ENCODE measurements around the gene CRPPA.
A peak's percentile ranks its signal among the peaks of the same experiment; 100 is the strongest.
"Not testable (repeated sequence)": the region's sequence is repeated elsewhere in the genome, so short reads cannot be mapped to it uniquely, and the experiment has no call there.

The CRPPA gene

GRCh38 chr7:16421333-16422102 lies at the start of gene CRPPA:
CRPPA (minus strand) TSS chr7:16421538; CDS start chr7:16421322, 216 bp downstream.
- peak; percentile 22 to 93 (median 51) for DNase-seq

GRCh38 chr7:16465469-16466361 lies 44.4 kb upstream of the CRPPA start, which contains the start of gene SOSTDC1:
SOSTDC1 (minus strand) TSS chr7:16465738; CDS start chr7:16465668, 70 bp downstream.
- intact Hi-C loops (cut with DNase I): no loop called here
- DNase-seq: peak in 1 of 10 donors; percentile 50

More at GRCh38 chr7:16421333-16422102, at the start of gene CRPPA:
- intact Hi-C loops (cut with DNase I): loop anchor here (5.0 kb wide), 1 partner anchor 221 kb away; no protein-coding TSS in a partner anchor

GRCh38 chr7:16463949-16464715 lies 42.8 kb upstream of the CRPPA start:
- intact Hi-C loops (cut with DNase I): no loop called here
- DNase-seq: no peak

- DNase-seq: no peak
These were observed 42.2 kb upstream of the CRPPA start for GRCh38 chr7:16463520-16463919.

GRCh38 chr7:16462431-16462889 lies 41.1 kb upstream of the CRPPA start:
- DNase-seq: no peak
- intact Hi-C loops (cut with DNase I): no loop called here

More at GRCh38 chr7:16463520-16463919, 42.2 kb upstream of the CRPPA start:
- intact Hi-C loops (cut with DNase I): no loop called here

GRCh38 chr7:16460789-16461493 lies 39.6 kb upstream of the CRPPA start:
- DNase-seq: no peak
- intact Hi-C loops (cut with DNase I): no loop called here

- DNase-seq; intact Hi-C loops (cut with DNase I): not testable (repeated sequence)
These were observed 35.0 kb upstream of the CRPPA start for GRCh38 chr7:16456303-16456702.

- DNase-seq: no peak
- intact Hi-C loops (cut with DNase I): no loop called here
These were observed 34.3 kb upstream of the CRPPA start for GRCh38 chr7:16455591-16455990.

GRCh38 chr7:16450366-16450765 lies 29.0 kb upstream of the CRPPA start:
- intact Hi-C loops (cut with DNase I): no loop called here
- DNase-seq: peak in 4 of 10 donors; percentile 13 to 66 (median 18)

GRCh38 chr7:16447876-16448275 lies 26.5 kb upstream of the CRPPA start:
- intact Hi-C loops (cut with DNase I): no loop called here
- DNase-seq: no peak

- DNase-seq: no peak
These were observed 25.2 kb upstream of the CRPPA start for GRCh38 chr7:16446508-16446907.

GRCh38 chr7:16443871-16444270 lies 22.5 kb upstream of the CRPPA start:
- DNase-seq; intact Hi-C loops (cut with DNase I): not testable (repeated sequence)

More at GRCh38 chr7:16446508-16446907, 25.2 kb upstream of the CRPPA start:
- intact Hi-C loops (cut with DNase I): no loop called here

- no peak for DNase-seq
- intact Hi-C loops (cut with DNase I): no loop called here
These were observed 17.6 kb upstream of the CRPPA start for GRCh38 chr7:16438988-16439387.

- DNase-seq: no peak
- intact Hi-C loops (cut with DNase I): no loop called here
These were observed 15.0 kb upstream of the CRPPA start for GRCh38 chr7:16436306-16436705.

- no peak for DNase-seq
- intact Hi-C loops (cut with DNase I): loop anchor here (2.0 kb wide), 1 partner anchor 131 kb away; no protein-coding TSS in a partner anchor
These were observed 12.3 kb upstream of the CRPPA start for GRCh38 chr7:16433568-16434122.

GRCh38 chr7:16432425-16432731 lies 11.0 kb upstream of the CRPPA start:
- intact Hi-C loops (cut with DNase I): loop anchor here (2.0 kb wide), 1 partner anchor 132 kb away; no protein-coding TSS in a partner anchor
- no peak for DNase-seq

GRCh38 chr7:16431646-16432424 lies 10.5 kb upstream of the CRPPA start:
- intact Hi-C loops (cut with DNase I): loop anchor here (2.0 kb wide), 1 partner anchor 133 kb away; no protein-coding TSS in a partner anchor
- peak in 1 of 10 donors; percentile 45 for DNase-seq

GRCh38 chr7:16430133-16430532 lies 8.8 kb upstream of the CRPPA start:
- DNase-seq: no peak
- intact Hi-C loops (cut with DNase I): no loop called here
